Fibroblast of lung (primary cell): ENCODE data around the gene TPR. TPM values are rescaled to one million over a fixed set of nuclear protein-coding genes. Genes with fewer than 3 reads are reported as not detected.

Experiments used
- DNase-seq, 2 donors: peaks; one replicate each; pipeline versions ENCODE4 v3.0.0 to v3.0.0-alpha.2; 2010; ENCODE audit warnings: low read depth in 2 of 2
- H2AFZ ChIP-seq: 2 replicates; pipeline ENCODE4 v1.5.1; 2012; ENCODE audit warnings: low read length, control low read depth, inconsistent platforms
- H3K27ac ChIP-seq: 2 replicates; pipeline ENCODE4 v1.5.1; 2011; ENCODE audit warnings: low read length, control low read depth; ENCODE audit not compliant: insufficient read depth
- H3K27me3 ChIP-seq: 2 replicates; pipeline ENCODE4 v1.5.1; 2011; ENCODE audit warnings: mild to moderate bottlenecking, low read length; ENCODE audit not compliant: control insufficient read depth, insufficient read depth
- H3K36me3 ChIP-seq: 2 replicates; pipeline ENCODE4 v1.5.1; 2011; ENCODE audit warnings: low read length; ENCODE audit not compliant: control insufficient read depth, insufficient read depth
- H3K4me1 ChIP-seq: 2 replicates; pipeline ENCODE4 v1.5.1; 2011; ENCODE audit warnings: low read length; ENCODE audit not compliant: control insufficient read depth, insufficient read depth; ENCODE audit errors: extremely low read depth
- H3K4me2 ChIP-seq: 2 replicates; pipeline ENCODE4 v1.5.1; 2011; ENCODE audit warnings: low read length, control low read depth; ENCODE audit not compliant: insufficient read depth; ENCODE audit errors: extremely low read depth
- H3K4me3 ChIP-seq, 4 experiments: fragments of 200-600 bp in 1 of 4; sonication (generic) in 1 of 4; replicated peaks in 1 of 4; 2 replicates each; pipeline ENCODE4 v1.5.1; 2011 to 2016; ENCODE audit warnings: low read length in 4 of 4, low read depth in 3 of 4, mild to moderate bottlenecking in 3 of 4, control low read depth in 2 of 4, inconsistent platforms in 1 of 4, mixed read lengths in 1 of 4; ENCODE audit not compliant: insufficient read depth in 1 of 4; ENCODE audit errors: control extremely low read depth in 1 of 4
- H3K79me2 ChIP-seq: 2 replicates; pipeline ENCODE4 v1.5.1; 2012; ENCODE audit warnings: mild to moderate bottlenecking, low read length, inconsistent platforms; ENCODE audit not compliant: control insufficient read depth, insufficient read depth
- H3K9ac ChIP-seq: 2 replicates; pipeline ENCODE4 v1.5.1; 2011; ENCODE audit warnings: mild to moderate bottlenecking, low read length, control low read depth; ENCODE audit not compliant: insufficient read depth
- H3K9me3 ChIP-seq: 2 replicates; pipeline ENCODE4 v1.5.1; 2012; ENCODE audit warnings: low read depth, low read length; ENCODE audit not compliant: control insufficient read depth, insufficient read depth
- H4K20me1 ChIP-seq: 2 replicates; pipeline ENCODE4 v1.5.1; 2011; ENCODE audit warnings: low read length; ENCODE audit not compliant: control insufficient read depth, insufficient read depth; ENCODE audit errors: extremely low read depth
- CTCF ChIP-seq, 2 donors: IDR thresholded peaks in 1 of 2; conservative IDR thresholded peaks in 1 of 2; 1 replicate in 1 of 2; 2 replicates in 1 of 2; pipeline ENCODE4 v1.5.1; 2011 to 2012; ENCODE audit warnings: low read length in 2 of 2, control low read depth in 1 of 2, inconsistent platforms in 1 of 2, low read depth in 1 of 2, mild to moderate bottlenecking in 1 of 2
- EZH2 ChIP-seq: IDR thresholded peaks from 2 replicates; pipeline ENCODE4 v1.5.1; 2012; ENCODE audit warnings: low read length, control low read depth, mild to moderate bottlenecking; ENCODE audit errors: missing control alignments
- polyA plus RNA-seq, 2 donors: library from polyadenylated mRNA; depleted of rRNA in 1 of 2; stranded (reverse) in 1 of 2; unstranded in 1 of 2; fragments of >200 nt; gene quantifications; 2 replicates each; pipeline ENCODE4 v1.2.1, GENCODE V29; 2011 to 2012; ENCODE audit warnings: missing spikeins in 1 of 2
- total RNA-seq: library from RNA; depleted of rRNA; stranded (reverse); fragments of >200 nt; gene quantifications from 2 replicates; pipeline ENCODE4 v1.2.1, GENCODE V29; 2014

TPR gene
- total and polyA plus RNA-seq, 2 donors (not counting 1 experiment from before 2014, with no cell fraction given) = 37.4 to 65.1 TPM

GRCh38 chr1:186390925-186391324 is 15.9 kb upstream of the TPR start:
- TF ChIP-seq CTCF (conservative IDR thresholded peaks at IDR 0.05 in 1 of 2, IDR thresholded peaks at IDR 0.05 in 1 of 2; ENCODE audit: low read depth in 1 of 2, low read length in 2 of 2) = no peak
- TF ChIP-seq EZH2 = no peak
- H3K79me2 ChIP-seq = no peaks in the 10 kb centered on the region
- H3K36me3 ChIP-seq = peaks cover 7% of the 10 kb centered on the region
- no peaks in the 10 kb centered on the region for H3K27me3 ChIP-seq
- no peak overlapping the region for H3K9ac ChIP-seq
- no peaks in the 10 kb centered on the region for H4K20me1 ChIP-seq
- H2AFZ ChIP-seq = no peak overlapping the region
- H3K27ac ChIP-seq = no peak overlapping the region
- H3K4me3 ChIP-seq = no peak overlapping the region
- no peaks in the 10 kb centered on the region for H3K9me3 ChIP-seq
- no peak for DNase-seq
- H3K4me2 ChIP-seq = no peak overlapping the region
- H3K4me1 ChIP-seq = no peaks in the 10 kb centered on the region

DNA sequence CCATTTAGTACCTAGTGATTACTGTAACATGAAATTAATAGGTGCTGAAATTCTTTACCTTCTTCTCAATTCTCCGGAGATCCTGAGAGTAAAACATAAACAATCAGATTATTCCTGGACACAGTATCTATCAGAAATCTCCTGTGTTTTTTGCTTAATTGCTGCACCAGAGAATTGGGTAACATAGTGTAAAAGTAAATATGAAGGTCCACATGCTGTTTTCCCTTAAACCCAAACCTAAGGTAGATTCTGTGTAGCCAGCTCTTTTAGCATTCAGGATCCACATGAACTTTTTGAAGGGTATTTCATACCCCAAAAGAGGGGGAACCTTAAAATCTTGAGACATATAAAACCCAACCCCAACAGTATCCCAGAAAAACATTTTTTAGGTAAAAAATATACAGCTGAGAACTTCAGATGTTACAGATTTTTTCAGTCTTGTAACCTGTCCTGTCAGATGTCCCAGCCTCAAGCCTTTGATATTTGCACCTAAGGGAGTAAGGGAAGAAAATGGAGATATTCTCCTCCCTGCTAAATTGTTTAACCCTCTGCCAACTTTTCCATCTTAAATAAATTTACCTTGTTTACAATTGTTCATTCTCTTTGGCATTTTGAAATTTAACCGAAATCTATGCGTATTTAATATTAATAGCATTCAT is 11.8 kb upstream of the TPR start:
- Histone ChIP-seq H3K27ac (no peak overlapping the region), H3K4me2 (no peak overlapping the region), H2AFZ (no peak overlapping the region)

DNA sequence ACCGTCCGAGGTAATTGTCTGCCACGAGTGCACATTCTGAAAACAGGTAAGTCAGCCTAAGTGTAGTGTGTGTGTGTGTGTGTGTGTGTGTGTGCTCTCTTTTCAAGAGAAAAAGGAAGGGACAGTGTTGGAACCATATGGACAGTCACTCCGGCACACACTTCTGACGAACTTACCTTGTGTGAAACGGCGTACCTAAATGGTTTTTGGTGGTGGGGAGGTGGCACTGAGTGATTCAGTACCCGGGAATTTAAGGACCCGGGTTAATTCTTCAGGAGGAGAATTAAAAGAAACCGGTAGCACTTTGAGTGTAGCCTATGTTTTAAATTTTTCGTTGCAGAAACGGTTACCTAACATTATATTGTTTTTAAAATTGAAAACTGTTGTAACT is 871 bp upstream of the TPR start:
- no peaks in the 10 kb centered on the region for H4K20me1 ChIP-seq
- peak overlapping the region; percentile 94 for H2AFZ ChIP-seq
- H3K36me3 ChIP-seq = peaks cover 2% of the 10 kb centered on the region
- DNase-seq = no peak
- H3K4me3 ChIP-seq = peak overlapping the region; percentile 87 to 99 (median 95)
- H3K79me2 ChIP-seq = peaks cover 65% of the 10 kb centered on the region
- H3K4me2 ChIP-seq = peak overlapping the region; percentile 83
- no peak for TF ChIP-seq CTCF (conservative IDR thresholded peaks at IDR 0.05 in 1 of 2, IDR thresholded peaks at IDR 0.05 in 1 of 2; ENCODE audit: low read depth in 1 of 2, low read length in 2 of 2)
- no peak for TF ChIP-seq EZH2
- H3K9ac ChIP-seq = peak overlapping the region; percentile 94
- H3K4me1 ChIP-seq = no peaks in the 10 kb centered on the region
- peak overlapping the region; percentile 99 for H3K27ac ChIP-seq
- no peaks in the 10 kb centered on the region for H3K9me3 ChIP-seq
- H3K27me3 ChIP-seq = no peaks in the 10 kb centered on the region

More for the DNA sequence above, 11.8 kb upstream of the TPR start:
- no peak for DNase-seq
- no peaks in the 10 kb centered on the region for H4K20me1 ChIP-seq
- no peak overlapping the region for H3K4me3 ChIP-seq
- H3K27me3 ChIP-seq = no peaks in the 10 kb centered on the region
- TF ChIP-seq EZH2 (no peak), CTCF (conservative IDR thresholded peaks at IDR 0.05 in 1 of 2, IDR thresholded peaks at IDR 0.05 in 1 of 2; ENCODE audit: low read depth in 1 of 2, low read length in 2 of 2) (no peak)
- no peaks in the 10 kb centered on the region for H3K4me1 ChIP-seq
- H3K9ac ChIP-seq = no peak overlapping the region
- peaks cover 7% of the 10 kb centered on the region for H3K36me3 ChIP-seq
- no peaks in the 10 kb centered on the region for H3K9me3 ChIP-seq
- no peaks in the 10 kb centered on the region for H3K79me2 ChIP-seq
